ENCODE measurements around the gene GGT5.
"Not testable (repeated sequence)": the region's sequence is repeated elsewhere in the genome, so short reads cannot be mapped to it uniquely, and the experiment has no call there.

Gene GGT5

GRCh38 chr22:24201681-24202614, 42.9 kb downstream of the GGT5 start:
- DNase-seq, result no peak

DNA sequence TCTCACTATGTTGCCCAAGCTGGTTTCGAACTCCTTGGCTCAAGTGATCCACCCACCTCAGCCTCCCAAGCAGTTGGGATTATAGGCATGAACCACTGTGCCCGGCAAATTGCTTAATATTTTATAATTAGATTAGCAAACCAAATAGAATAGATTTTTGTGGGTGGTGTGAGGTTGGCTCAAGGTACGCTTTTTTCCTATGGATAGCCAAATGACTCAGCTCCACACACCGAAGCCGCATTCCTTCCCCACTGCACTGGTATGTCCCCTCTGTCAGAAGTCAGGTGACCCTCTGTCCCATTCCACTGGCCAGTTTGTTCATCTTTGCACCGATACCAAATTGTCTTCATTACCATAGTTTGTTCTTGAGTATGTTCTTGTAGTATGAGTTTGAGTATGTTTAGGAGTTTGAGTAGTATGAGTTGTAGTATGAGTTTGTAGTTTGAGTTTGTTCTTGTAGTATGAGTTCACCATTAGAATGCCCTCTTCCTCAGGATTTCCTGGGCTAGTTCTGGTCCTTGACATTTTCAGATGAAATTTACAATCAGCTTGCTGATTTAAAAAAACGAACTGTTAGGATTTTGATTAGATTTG, 44.2 kb downstream of the GGT5 start:
- no peak for DNase-seq

GRCh38 chr22:24198682-24199052, 46.2 kb downstream of the GGT5 start:
- DNase-seq, result no peak

DNA sequence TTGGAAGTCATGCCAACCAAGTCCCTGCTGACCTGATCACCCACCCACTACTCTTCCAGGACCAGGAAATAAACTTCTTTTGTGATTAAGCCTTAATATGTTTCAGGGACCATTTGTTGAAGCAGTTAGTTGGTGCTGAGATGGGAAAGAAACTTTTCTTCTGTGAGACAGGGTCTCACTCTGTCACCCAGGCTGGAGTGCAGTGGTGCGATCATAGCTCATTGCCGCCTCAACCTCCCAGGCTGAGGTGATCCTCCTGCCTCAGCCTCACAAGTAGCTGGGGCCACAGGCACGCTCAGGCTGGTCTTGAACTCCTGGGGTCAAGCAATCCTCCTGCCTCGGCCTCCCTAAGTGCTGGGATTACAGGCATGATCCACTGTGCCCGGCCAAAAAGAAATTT, 53.0 kb downstream of the GGT5 start:
- no peak for DNase-seq

DNA sequence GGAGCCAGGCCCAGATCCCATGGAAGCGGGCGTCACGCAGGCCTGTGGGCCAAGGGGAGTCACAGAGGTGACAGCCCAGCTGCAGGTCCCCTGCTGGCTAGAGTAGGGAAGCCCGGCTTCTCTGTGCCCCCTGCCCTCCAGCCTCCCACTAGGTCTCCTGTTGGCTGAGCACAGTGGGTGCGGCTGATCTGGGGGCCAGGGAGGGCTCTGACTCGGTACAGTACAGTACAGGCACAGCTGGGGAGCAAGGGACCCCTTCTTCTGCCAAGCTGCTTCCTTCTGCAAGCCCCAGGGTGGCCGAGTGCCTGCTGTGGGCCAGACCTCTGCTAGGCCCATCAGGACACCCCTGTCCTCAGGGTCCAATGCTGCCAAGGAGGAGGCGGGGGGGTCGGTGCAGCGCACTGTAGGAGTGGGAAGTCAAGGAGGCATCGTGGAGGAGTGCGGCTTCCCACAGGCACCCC, 53.5 kb downstream of the GGT5 start:
- no peak for DNase-seq

DNA sequence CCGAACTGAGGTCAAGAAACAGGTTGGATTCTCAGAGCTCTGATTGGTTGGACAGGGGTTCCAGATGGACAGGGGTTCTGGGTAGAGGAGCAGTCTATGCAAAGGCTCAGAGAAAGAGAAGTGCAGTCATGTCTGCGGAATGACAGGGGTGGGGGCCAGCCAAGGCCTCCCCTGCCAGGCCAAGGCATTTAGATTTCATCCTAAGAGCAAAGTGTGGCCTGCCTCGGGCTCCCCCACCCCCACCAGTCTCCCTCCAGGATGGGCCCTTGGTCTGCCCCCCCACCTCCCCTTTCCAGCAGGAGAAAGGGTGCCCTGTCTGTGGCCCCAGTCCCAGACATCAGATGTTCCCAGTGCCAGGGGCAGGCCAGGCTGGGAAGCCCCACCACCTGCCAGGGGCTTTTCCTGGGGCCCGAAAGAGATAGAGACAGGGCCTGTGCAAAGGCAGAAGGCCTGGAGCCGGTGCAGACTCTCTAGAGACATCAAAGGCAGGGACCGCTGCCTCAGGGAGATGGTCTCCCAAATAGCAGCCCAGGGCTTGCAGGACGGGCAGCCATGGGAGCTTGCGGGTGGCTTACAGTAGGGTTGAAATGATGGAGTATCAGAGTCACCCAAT, 54.2 kb downstream of the GGT5 start:
- DNase-seq, result no peak

DNA sequence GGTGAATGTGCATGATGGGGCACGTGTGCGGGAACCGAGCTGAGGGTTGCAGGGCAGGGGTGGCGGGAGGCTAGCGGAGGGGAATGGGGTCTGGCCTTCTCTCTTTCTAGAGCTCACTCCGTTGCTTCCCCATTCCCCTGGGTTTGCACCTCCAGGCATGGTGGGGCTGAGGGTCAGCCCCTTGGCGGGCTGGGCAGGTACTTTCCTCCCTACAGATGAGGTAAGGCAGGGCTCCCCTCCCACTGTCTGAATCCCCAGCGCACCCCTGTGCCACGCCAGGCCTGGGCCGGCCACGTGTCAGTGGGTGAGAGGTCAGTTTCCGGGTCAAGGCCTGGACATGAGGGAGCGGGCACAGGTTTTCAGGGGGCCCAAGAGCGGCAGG, 54.7 kb downstream of the GGT5 start:
- no peak for DNase-seq

DNA sequence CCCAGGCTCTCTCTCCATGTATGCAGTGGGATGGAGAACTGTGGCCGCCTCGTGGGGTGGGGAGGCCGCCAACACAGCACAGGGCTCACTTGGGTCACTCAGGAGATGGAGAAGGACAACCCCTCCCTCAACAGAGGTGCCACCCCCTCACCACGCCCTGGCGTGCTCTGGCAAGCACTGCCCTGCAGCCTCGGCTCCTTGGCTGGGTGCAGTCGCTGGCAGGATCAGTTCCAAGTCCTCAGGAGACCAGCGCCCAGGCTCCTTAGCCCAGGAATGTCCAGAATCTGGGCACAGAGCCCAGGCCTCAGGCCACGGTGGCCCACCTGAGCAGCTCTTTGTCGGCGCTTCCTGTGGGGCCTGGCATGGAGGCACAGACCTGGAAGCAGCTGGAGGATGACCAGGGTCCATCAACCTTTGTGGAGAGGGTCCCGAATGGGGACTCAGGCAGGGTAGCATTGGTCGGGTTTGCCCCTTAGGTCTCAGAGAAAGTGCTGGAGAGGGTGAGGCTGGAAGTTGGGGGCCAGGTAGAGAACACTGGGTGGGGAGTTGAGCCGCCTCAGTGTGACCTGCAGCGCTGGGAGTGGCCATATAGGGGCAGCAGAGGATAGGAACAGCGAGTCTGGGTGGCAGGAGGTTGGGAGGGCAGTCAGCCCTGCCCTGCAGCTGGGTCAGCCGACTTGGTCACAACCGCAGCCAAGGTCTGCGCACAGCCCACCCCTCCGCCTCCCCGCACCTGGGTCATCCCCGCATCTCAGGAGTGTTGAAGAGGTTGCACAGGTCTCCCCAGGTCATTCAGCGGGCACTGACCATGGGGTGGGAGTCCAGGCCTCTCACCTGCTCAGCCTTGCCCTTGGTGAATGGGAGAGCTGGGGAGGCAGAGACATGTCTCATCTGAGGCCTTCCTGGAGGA, 55.4 kb downstream of the GGT5 start:
- DNase-seq, result peak; percentile 10

- no peak for DNase-seq
Measured at GRCh38 chr22:24188705-24189248, 56.1 kb downstream of the GGT5 start.

- DNase-seq, result no peak
Measured at GRCh38 chr22:24187731-24188644, 56.9 kb downstream of the GGT5 start.

- no peak for DNase-seq
Measured at GRCh38 chr22:24186892-24187670, 57.8 kb downstream of the GGT5 start.

DNA sequence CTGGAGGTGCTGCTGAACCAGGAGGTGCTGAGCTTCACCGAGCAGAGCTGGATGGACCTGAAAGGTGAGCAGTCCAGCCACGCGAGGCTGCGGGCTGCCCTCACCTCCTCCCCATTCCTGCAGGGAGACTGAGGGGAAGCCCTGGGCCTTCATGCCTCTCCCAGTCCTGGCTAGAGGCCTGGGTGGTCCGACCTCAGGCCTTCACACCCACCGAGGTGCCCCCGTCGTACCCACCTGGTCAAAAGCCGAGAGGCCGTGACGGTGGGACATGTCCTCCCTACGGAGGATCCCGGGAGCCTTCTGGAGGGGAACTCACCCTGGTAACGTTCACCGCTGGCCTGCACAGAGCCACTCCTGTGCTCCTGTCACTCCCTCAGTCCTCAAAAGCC, 58.5 kb downstream of the GGT5 start:
- no peak for DNase-seq

DNA sequence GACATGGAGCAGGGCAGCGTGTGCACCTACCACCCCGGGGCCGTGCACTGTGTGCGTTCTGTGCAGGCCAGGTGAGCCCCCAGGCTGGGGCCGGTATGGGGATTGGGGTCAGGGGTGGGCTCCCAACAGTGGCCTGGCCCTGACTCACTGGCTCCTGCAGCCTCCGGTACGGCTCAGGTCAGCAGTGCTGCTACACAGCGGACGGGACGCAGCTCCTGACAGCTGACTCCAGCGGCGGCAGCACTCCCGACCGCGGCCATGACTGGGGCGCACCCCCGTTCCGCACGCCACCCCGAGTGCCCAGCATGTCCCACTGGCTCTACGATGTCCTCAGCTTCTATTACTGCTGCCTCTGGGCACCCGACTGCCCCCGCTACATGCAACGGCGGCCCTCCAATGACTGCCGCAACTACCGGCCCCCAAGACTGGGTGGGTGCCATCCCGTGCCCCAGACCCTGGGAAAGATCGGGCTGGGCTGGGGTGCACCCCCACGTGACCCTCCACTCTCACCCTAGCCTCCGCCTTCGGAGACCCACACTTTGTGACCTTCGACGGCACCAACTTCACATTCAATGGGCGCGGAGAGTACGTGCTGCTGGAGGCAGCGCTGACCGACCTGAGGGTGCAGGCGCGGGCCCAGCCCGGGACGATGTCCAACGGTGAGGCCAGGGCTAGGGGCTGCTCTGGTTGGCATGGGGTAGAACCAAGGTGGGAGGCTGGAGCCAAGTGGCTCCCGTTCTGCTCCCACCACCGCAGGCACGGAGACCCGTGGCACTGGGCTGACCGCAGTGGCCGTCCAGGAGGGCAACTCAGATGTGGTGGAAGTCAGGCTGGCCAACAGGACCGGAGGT, 59.2 kb downstream of the GGT5 start:
- no peak for DNase-seq

GRCh38 chr22:24185001-24185500, 59.8 kb downstream of the GGT5 start:
- no peak for DNase-seq

GRCh38 chr22:24184057-24184798, 60.7 kb downstream of the GGT5 start:
- DNase-seq, result no peak

DNA sequence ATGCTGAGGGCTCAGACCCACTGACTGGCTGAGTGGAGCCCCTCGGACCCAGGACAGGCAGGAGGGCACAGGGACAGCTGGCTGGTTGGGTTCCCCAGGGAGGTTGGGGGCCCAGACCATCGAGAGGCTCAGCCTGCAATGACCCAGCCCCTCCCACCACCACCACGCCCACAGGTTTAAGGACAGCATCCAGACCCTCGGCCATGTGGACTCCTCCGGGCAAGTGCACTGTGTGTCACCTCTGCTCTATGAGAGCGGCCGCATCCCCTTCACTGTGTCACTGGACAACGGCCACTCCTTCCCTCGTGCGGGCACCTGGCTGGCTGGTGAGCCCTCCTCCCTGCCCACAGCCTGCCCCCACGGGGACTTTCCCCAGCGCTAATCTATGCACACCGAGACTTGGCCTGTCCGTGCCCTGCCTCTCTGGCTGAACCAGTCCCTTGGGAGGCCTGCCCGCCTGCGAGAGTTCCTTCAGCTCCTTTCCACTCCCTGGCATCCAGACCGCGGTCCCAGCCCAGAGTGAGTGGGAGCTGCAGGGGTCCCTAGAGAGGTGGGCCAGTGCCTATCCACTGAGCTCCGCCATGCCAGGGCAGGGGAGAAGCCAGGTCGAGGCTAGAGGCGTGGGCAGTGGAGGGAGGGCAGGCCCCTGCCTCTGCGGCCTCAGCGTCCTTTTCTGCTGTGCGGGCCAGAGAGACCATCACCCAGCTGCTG, 61.4 kb downstream of the GGT5 start:
- no peak for DNase-seq

- not testable (repeated sequence) for DNase-seq
Measured at GRCh38 chr22:24182900-24183246, 62.0 kb downstream of the GGT5 start.

All from NCI-H774 (cell line).